Measurements from ENCODE around the gene IRAK1. TPM values are rescaled to one million over a fixed set of nuclear protein-coding genes. Genes with fewer than 3 reads are reported as not detected.

IRAK1 gene
- total and polyA plus RNA-seq, 2 donors from 2014 or later: 46.6 to 85.3 TPM

DNA sequence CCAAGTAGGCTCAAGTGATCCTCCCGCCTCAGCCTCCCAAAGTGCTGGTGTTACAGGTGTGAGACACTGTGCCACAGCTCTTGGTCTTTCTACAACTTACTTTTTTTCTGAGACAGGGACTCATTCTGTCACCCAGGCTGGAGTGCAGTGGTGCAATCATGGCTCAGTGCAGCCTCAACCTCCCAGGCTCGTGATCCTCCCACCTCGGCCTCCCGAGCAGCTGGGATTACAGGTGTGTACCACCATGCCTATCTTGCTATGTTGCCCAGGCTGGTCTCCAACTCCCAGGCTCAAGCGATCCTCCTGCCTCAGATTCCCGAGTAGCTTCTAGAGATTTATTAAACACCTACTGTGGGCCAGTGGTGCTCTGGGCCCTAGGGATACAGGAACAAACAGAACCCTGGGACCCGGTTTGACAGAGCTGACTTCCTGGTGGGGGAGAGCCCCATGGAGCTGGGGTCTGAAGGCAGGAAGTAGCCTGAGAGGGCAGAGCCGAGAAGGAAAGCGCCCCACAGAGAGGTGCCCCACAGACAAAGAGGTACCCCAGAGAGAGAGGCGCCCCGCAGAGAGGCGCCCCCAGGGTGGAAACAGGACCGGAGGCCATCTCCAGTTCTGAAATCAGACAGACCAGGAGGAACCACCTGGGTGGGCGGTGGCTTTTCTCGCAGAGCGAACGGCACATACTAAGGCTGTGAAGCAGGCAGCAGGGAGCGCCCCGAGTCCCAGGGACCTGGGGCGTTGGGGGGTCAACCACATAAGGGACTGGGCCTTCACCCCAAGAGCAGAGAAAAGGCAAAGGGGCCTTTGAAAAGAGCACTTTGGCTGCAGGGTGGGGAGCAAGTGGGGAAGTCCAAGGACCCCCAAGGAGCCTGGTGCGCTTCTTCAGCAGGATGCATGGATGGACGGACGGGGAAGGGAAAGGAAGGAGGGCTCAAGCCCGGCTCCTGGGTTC, 5.0 kb downstream of the IRAK1 start:
- TF ChIP-seq, protein P1, sequence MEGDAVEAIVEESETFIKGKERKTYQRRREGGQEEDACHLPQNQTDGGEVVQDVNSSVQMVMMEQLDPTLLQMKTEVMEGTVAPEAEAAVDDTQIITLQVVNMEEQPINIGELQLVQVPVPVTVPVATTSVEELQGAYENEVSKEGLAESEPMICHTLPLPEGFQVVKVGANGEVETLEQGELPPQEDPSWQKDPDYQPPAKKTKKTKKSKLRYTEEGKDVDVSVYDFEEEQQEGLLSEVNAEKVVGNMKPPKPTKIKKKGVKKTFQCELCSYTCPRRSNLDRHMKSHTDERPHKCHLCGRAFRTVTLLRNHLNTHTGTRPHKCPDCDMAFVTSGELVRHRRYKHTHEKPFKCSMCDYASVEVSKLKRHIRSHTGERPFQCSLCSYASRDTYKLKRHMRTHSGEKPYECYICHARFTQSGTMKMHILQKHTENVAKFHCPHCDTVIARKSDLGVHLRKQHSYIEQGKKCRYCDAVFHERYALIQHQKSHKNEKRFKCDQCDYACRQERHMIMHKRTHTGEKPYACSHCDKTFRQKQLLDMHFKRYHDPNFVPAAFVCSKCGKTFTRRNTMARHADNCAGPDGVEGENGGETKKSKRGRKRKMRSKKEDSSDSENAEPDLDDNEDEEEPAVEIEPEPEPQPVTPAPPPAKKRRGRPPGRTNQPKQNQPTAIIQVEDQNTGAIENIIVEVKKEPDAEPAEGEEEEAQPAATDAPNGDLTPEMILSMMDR (IDR thresholded peaks at IDR 0.05; ENCODE audit: borderline replicate concordance, extremely low read depth, insufficient read depth): no peak

DNA sequence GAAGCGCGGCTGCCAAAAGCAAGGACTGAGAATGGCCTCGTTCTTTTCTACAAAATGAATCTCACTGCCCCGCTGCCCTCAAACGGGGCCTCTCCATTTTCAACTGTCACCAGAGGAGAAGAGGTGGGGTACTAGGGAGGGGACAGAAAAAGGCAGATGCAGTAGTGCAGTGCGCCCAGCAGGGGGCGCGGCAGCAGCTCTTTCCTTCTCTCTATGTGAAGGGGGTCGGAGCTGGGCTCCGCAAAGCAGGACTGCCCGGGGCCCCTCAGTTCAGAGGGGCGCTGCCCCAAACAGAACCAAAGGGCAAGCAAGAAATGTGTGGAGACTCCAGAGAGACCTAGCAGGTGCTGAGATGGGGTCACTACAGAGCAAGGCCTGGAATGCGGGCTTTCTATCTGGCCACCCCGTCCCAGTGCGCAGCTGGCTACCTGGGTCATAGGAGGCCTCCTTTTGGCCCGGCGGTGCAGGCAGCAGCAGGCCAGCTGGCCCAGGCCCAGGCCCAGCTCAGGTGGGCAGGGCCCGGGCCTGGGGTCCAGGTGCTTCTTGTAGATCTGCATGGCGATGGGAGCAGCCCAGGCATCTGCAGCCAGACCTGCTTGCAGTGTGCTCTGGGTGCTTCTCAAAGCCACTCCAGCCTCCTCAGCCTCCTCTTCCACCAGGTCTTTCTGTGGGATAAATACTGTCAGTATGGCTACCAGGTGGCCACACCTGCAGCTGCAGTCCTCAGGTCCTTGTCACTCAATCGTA, 5.9 kb downstream of the IRAK1 start:
- Histone ChIP-seq H3K4me3 (ENCODE audit: low read length in 3 of 3) (no peak overlapping the region), H3K9me3 (ENCODE audit: control insufficient read depth in 2 of 3, insufficient read depth in 1 of 3, low read length in 3 of 3) (no peaks in the 10 kb centered on the region), H3K4me1 (ENCODE audit: control insufficient read depth in 2 of 3, insufficient read depth in 2 of 3, low read depth in 1 of 3, low read length in 3 of 3) (peaks cover 0 to 2% (median 0%) of the 10 kb centered on the region in 3 donors), H3K36me3 (ENCODE audit: control insufficient read depth in 2 of 3, insufficient read depth in 3 of 3, low read length in 3 of 3) (peaks cover 0 to 2% (median 0%) of the 10 kb centered on the region in 3 donors), H3K9ac (ENCODE audit: low read length in 3 of 3) (no peak overlapping the region), H3K27me3 (ENCODE audit: control insufficient read depth, insufficient read depth, low read length) (no peaks in the 10 kb centered on the region), H3K27ac (ENCODE audit: low read depth in 2 of 2, low read length in 2 of 2) (no peak overlapping the region)
- intact Hi-C loops (cut with DNase I): no loop called here
- DNase-seq: peak; percentile 42 to 68 (median 48)
- TF ChIP-seq, protein P1 (IDR thresholded peaks at IDR 0.05; ENCODE audit: borderline replicate concordance, extremely low read depth, insufficient read depth): peak; percentile 79
- no peak for FAIRE-seq

More for the DNA sequence above, 5.0 kb downstream of the IRAK1 start:
- H3K9ac ChIP-seq (ENCODE audit: low read length in 3 of 3): no peak overlapping the region
- DNase-seq (peak in 1 of 5 donors; percentile 66), FAIRE-seq (no peak)
- no peaks in the 10 kb centered on the region for H3K27me3 ChIP-seq (ENCODE audit: control insufficient read depth, insufficient read depth, low read length)
- peaks cover 0 to 2% (median 0%) of the 10 kb centered on the region in 3 donors for H3K36me3 ChIP-seq (ENCODE audit: control insufficient read depth in 2 of 3, insufficient read depth in 3 of 3, low read length in 3 of 3)
- no peak overlapping the region for H3K27ac ChIP-seq (ENCODE audit: low read depth in 2 of 2, low read length in 2 of 2)
- H3K4me3 ChIP-seq (ENCODE audit: low read length in 3 of 3): no peak overlapping the region
- intact Hi-C loops (cut with DNase I): no loop called here
- no peaks in the 10 kb centered on the region for H3K9me3 ChIP-seq (ENCODE audit: control insufficient read depth in 2 of 3, insufficient read depth in 1 of 3, low read length in 3 of 3)
- peaks cover 0 to 2% (median 0%) of the 10 kb centered on the region in 3 donors for H3K4me1 ChIP-seq (ENCODE audit: control insufficient read depth in 2 of 3, insufficient read depth in 2 of 3, low read depth in 1 of 3, low read length in 3 of 3)

DNA sequence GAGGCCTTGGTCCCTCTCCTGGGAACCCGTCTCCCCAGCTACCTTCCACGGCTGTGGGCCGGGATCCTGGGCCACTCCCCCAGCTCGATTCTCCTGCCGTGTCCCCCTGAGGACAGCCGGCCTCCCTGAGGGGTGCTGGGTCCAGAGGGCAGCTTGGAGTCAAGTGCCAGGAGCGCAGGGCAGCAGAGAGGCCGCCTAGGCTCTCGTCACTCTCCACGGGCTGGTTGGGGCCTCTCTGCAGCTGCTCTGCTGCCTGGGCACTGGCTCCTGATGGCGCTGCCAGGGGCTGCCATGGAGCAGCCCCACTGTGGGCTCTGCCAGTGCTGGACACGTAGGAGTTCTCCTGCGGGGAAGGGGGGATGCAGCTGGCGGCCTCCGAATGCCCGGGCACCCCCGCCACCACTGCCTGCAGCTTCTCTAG, 6.7 kb downstream of the IRAK1 start:
- no peak overlapping the region for H3K9ac ChIP-seq (ENCODE audit: low read length in 3 of 3)
- H3K4me3 ChIP-seq (ENCODE audit: low read length in 3 of 3): no peak overlapping the region
- no peaks in the 10 kb centered on the region for H3K4me1 ChIP-seq (ENCODE audit: control insufficient read depth in 2 of 3, insufficient read depth in 2 of 3, low read depth in 1 of 3, low read length in 3 of 3)
- intact Hi-C loops (cut with DNase I): no loop called here
- TF ChIP-seq, protein P1 (IDR thresholded peaks at IDR 0.05; ENCODE audit: borderline replicate concordance, extremely low read depth, insufficient read depth): no peak
- FAIRE-seq: no peak
- peaks cover 0 to 2% (median 0%) of the 10 kb centered on the region in 3 donors for H3K36me3 ChIP-seq (ENCODE audit: control insufficient read depth in 2 of 3, insufficient read depth in 3 of 3, low read length in 3 of 3)
- no peak overlapping the region for H3K27ac ChIP-seq (ENCODE audit: low read depth in 2 of 2, low read length in 2 of 2)
- H3K9me3 ChIP-seq (ENCODE audit: control insufficient read depth in 2 of 3, insufficient read depth in 1 of 3, low read length in 3 of 3): no peaks in the 10 kb centered on the region
- DNase-seq: peak in 1 of 5 donors; percentile 64
- H3K27me3 ChIP-seq (ENCODE audit: control insufficient read depth, insufficient read depth, low read length): no peaks in the 10 kb centered on the region

Measured in kidney (tissue), 14 donors.